MCF 10A (cell line): ENCODE data around the gene ELP4. TPM values are rescaled to one million over a fixed set of nuclear protein-coding genes. Genes with fewer than 3 reads are reported as not detected.

ENCODE experiments used
- BruUV-seq: library from RNA; stranded (reverse); fragments of 400-500 nt; replicated peaks from 2 replicates; lab custom pipeline; 2021; lab: Mats Ljungman, UMichigan
- CTCF ChIA-PET: fragments of 300-600 bp; sonication (Branson Sonifier 250); formaldehyde crosslinking; extraction: SDS; loops from one replicate; lab custom pipeline; 2021; ENCODE audit warnings: antibody characterized with exemption, inconsistent platforms; lab: Yijun Ruan, JAX
- POLR2A ChIA-PET: fragments of 300-600, 350-650 bp; sonication (Branson Sonifier 250); formaldehyde crosslinking; extraction: SDS; loops from one replicate; lab custom pipeline; 2020; ENCODE audit warnings: antibody characterized with exemption, inconsistent platforms; lab: Yijun Ruan, JAX
- DNase-seq: peaks from one replicate; pipeline ENCODE4 v3.0.0-alpha.2; 2018; ENCODE audit not compliant: unreplicated experiment
- H3K27ac Mint-ChIP-seq: one replicate; pipeline ENCODE4 v1.8.0; 2022; ENCODE audit warnings: mild to moderate bottlenecking, low read depth, mixed read lengths; ENCODE audit not compliant: unreplicated experiment
- H3K27me3 Mint-ChIP-seq: one replicate; pipeline ENCODE4 v1.8.0; 2022; ENCODE audit warnings: mixed read lengths; ENCODE audit not compliant: insufficient read depth, unreplicated experiment
- H3K36me3 Mint-ChIP-seq: one replicate; pipeline ENCODE4 v1.8.0; 2022; ENCODE audit warnings: mild to moderate bottlenecking, moderate library complexity, mixed read lengths; ENCODE audit not compliant: insufficient read depth, unreplicated experiment
- H3K4me1 Mint-ChIP-seq: one replicate; pipeline ENCODE4 v1.8.0; 2022; ENCODE audit warnings: mixed read lengths; ENCODE audit not compliant: insufficient read depth, unreplicated experiment
- H3K4me3 Mint-ChIP-seq: one replicate; pipeline ENCODE4 v1.8.0; 2022; ENCODE audit warnings: mild to moderate bottlenecking, moderate library complexity, mixed read lengths; ENCODE audit not compliant: unreplicated experiment
- H3K9me3 Mint-ChIP-seq: one replicate; pipeline ENCODE4 v1.8.0; 2022; ENCODE audit warnings: mixed read lengths; ENCODE audit not compliant: unreplicated experiment
- CTCF ChIP-seq: fragments of 200-600 bp; IDR thresholded peaks from one replicate; pipeline ENCODE4 v1.8.0; 2022; ENCODE audit warnings: antibody characterized with exemption, mild to moderate bottlenecking; ENCODE audit not compliant: unreplicated experiment
- intact Hi-C: fragments of 100-400 bp; cut with micrococcal nuclease; formaldehyde crosslinking; loops from 2 replicates; pipeline ENCODE4 v1.14.1; 2022
- total RNA-seq: library from RNA; stranded (reverse); gene quantifications from 2 replicates; pipeline ENCODE4 v1.2.3, GENCODE V29; 2022

ELP4 gene
- total RNA-seq, 1 experiment from 2014 or later = 18.3 TPM

- H3K9me3 Mint-ChIP-seq = no peaks in the 10 kb centered on the region
- ChIA-PET POLR2A (no interaction called here), CTCF (no interaction called here)
- H3K4me1 Mint-ChIP-seq = no peaks in the 10 kb centered on the region
- no peak for TF ChIP-seq CTCF
- DNase-seq = no peak
- intact Hi-C loops = no loop called here
- no peak overlapping the region for H3K27ac Mint-ChIP-seq
- no TSS peak for BruUV-seq
- no peaks in the 10 kb centered on the region for H3K36me3 Mint-ChIP-seq
- no peak overlapping the region for H3K4me3 Mint-ChIP-seq
- H3K27me3 Mint-ChIP-seq = peaks cover 13% of the 10 kb centered on the region
Measured at GRCh38 chr11:31816468-31817053, 307.0 kb downstream of the ELP4 start.

DNA sequence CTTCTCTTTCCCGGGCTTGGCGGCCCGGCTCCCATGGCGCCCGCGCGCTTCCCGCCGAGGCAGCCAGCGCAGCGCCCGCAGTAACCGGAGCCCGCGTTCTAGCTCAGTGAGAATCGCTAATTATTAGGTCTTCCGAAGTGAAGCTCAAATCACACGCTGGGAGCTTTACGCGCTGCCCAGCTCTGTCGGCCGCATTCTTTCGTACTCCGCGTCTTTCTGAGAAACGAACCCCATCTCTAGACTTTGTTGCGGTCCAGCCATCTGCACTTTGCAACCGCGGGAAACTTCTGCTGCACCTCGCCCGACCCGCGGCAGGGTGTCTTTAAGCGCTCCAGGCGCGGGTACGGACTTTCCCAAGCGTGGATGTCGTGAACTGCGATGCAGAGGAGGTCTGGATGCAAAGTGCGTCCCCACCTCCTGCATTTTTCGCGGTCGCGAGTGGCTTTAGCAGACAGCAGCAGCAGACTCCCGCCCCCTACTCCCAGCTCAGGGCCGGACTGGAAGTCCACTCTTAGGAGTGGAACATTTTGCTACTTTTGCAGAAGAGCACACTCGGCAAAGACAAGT is 307.6 kb downstream of the ELP4 start:
- BruUV-seq = no TSS peak
- ChIA-PET CTCF (no interaction called here), POLR2A (no interaction called here)
- no peak for TF ChIP-seq CTCF
- Mint-ChIP-seq H3K9me3 (no peaks in the 10 kb centered on the region), H3K27ac (no peak overlapping the region), H3K4me3 (no peak overlapping the region), H3K4me1 (no peaks in the 10 kb centered on the region), H3K27me3 (peaks cover 13% of the 10 kb centered on the region), H3K36me3 (no peaks in the 10 kb centered on the region)
- intact Hi-C loops = no loop called here
- no peak for DNase-seq

- BruUV-seq = no TSS peak
- TF ChIP-seq CTCF = no peak
Measured at GRCh38 chr11:31817621-31818424, 308.3 kb downstream of the ELP4 start.

DNA sequence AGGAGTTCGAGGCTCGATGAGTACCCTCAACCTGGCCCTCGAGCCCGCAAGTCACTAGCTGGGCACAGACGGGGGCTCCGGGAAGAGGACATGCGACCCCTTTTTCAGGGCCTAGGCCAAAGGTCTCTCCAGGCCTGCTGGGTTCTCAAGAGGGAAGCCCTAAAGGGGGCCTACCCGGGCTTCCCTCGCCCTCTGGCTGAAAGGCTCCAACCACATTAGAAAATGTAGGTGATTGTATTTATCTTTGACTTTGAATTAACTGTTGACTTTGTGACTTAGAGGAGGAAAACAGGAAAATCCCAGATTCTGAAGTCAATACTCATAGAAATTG is 308.8 kb downstream of the ELP4 start:
- no peak for TF ChIP-seq CTCF
- ChIA-PET CTCF (no interaction called here), POLR2A (no interaction called here)
- Mint-ChIP-seq H3K36me3 (no peaks in the 10 kb centered on the region), H3K4me1 (no peaks in the 10 kb centered on the region), H3K9me3 (no peaks in the 10 kb centered on the region), H3K27me3 (peaks cover 13% of the 10 kb centered on the region), H3K4me3 (no peak overlapping the region), H3K27ac (no peak overlapping the region)
- intact Hi-C loops = no loop called here
- DNase-seq = no peak
- BruUV-seq = no TSS peak

More at GRCh38 chr11:31817621-31818424, 308.3 kb downstream of the ELP4 start:
- POLR2A ChIA-PET = no interaction called here
- Mint-ChIP-seq H3K4me1 (no peaks in the 10 kb centered on the region), H3K4me3 (no peak overlapping the region), H3K27ac (no peak overlapping the region), H3K9me3 (no peaks in the 10 kb centered on the region), H3K36me3 (no peaks in the 10 kb centered on the region), H3K27me3 (peaks cover 13% of the 10 kb centered on the region)
- no peak for DNase-seq
- intact Hi-C loops = no loop called here
- CTCF ChIA-PET = no interaction called here
